ENCODE data around the gene GFPT2.

GFPT2 gene

GRCh38 chr5:180274695-180275094 lies 78.4 kb downstream of the GFPT2 start:
- ChIA-PET POLR2A (ENCODE audit: low non-redundant PET) (no interaction called here), CTCF (interaction anchor here (1.1 kb wide), 1 partner anchor 14 kb away, joined by 3 read pairs; no protein-coding TSS in a partner anchor)
- H3K27ac ChIP-seq = no peak overlapping the region
- DNase-seq (ENCODE audit: low spot score) = no peak
- no peak for TF ChIP-seq CTCF (conservative IDR thresholded peaks at IDR 0.05; ENCODE audit: low read depth)

DNA sequence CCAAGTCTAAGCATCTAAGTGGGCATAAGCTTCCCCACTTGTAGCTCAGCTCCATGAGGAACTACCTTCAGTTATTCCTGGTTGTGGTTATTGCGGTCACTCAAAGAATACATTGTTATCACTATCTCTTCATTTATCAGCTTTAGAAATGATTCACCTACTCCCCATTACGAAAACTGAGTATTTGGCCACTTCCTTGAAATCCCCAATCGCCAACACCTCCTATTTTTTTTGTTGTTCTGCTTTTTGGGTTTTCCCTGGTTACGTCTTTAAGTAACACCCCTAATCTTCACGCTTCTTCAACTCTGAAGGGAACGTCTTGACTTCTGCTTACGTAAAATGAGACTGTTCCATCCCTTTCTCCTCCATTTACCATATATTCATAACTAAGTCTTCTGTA lies 81.9 kb downstream of the GFPT2 start:
- ChIA-PET CTCF (interaction anchor here (0.7 kb wide), 1 partner anchor 19 kb away, joined by 3 read pairs; no protein-coding TSS in a partner anchor), POLR2A (ENCODE audit: low non-redundant PET) (no interaction called here)
- no peak overlapping the region for H3K27ac ChIP-seq
- no peak for TF ChIP-seq CTCF (conservative IDR thresholded peaks at IDR 0.05; ENCODE audit: low read depth)
- no peak for DNase-seq (ENCODE audit: low spot score)

DNA sequence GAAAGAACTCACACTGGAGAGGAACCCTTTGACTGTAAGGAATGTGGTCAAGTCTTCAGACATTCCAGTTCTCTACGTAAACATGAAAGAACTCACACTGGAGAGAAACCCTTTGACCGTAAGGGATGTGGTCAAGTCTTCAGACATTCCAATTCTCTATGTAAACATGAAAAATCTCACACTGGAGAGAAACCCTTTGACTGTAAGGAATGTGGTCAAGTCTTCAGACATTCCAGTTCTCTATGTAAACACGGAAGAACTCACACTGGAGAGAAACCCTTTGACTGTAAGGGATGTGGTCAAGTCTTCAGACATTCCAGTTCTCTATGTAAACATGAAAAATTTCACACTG lies 93.9 kb downstream of the GFPT2 start:
- POLR2A ChIA-PET (ENCODE audit: low non-redundant PET) = no interaction called here
- CTCF ChIA-PET = no interaction called here
- TF ChIP-seq CTCF (conservative IDR thresholded peaks at IDR 0.05; ENCODE audit: low read depth) = no peak
- no peak for DNase-seq (ENCODE audit: low spot score)
- no peak overlapping the region for H3K27ac ChIP-seq

GRCh38 chr5:180253036-180253824 lies 99.9 kb downstream of the GFPT2 start:
- H3K27ac ChIP-seq = no peak overlapping the region
- TF ChIP-seq CTCF (conservative IDR thresholded peaks at IDR 0.05; ENCODE audit: low read depth) = no peak
- ChIA-PET POLR2A (ENCODE audit: low non-redundant PET) (no interaction called here), CTCF (no interaction called here)
- no peak for DNase-seq (ENCODE audit: low spot score)

DNA sequence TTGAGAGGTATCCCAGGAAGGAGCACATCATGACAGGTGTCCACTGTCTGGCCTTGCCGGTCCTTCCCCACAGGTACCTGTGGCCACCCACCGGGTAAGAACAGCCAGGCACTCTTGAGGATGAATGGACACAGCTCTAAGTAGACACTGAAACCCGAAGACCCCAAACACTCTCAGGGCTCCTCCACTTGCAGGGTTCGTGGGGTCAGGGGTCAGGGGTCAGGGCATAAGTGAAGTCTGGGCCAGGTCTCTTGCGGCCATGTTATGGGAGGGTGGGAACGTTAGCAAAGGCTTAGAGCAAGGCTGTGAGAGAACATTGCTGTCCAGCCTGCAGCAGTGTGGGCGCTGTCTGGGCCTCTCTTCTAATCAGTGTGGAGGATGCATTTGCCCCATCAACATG lies 101.2 kb downstream of the GFPT2 start:
- no peak for DNase-seq (ENCODE audit: low spot score)
- H3K27ac ChIP-seq = no peak overlapping the region
- POLR2A ChIA-PET (ENCODE audit: low non-redundant PET) = no interaction called here
- CTCF ChIA-PET = interaction anchor here (0.6 kb wide), 1 partner anchor 19 kb away, joined by 3 read pairs; no protein-coding TSS in a partner anchor
- TF ChIP-seq CTCF (conservative IDR thresholded peaks at IDR 0.05; ENCODE audit: low read depth) = no peak

GRCh38 chr5:180251141-180251540 lies 102.0 kb downstream of the GFPT2 start:
- ChIA-PET CTCF (no interaction called here), POLR2A (ENCODE audit: low non-redundant PET) (no interaction called here)
- H3K27ac ChIP-seq = no peak overlapping the region
- no peak for DNase-seq (ENCODE audit: low spot score)
- no peak for TF ChIP-seq CTCF (conservative IDR thresholded peaks at IDR 0.05; ENCODE audit: low read depth)

All from RWPE1 (cell line).